SH-SY5Y (cell line): ENCODE results near the gene KLF17.

Experiments
- GATA2 ChIP-seq: IDR thresholded peaks from 2 replicates; pipeline ENCODE4 v1.6.1; 2011; ENCODE audit warnings: mild to moderate bottlenecking, low read depth, low read length
- GATA3 ChIP-seq: IDR thresholded peaks from 2 replicates; pipeline ENCODE4 v1.6.1; 2011; ENCODE audit warnings: low read depth, mild to moderate bottlenecking, low read length, moderate library complexity

KLF17 gene

GRCh38 chr1:44129616-44130500 lies 11.2 kb downstream of the KLF17 start:
- no peak for TF ChIP-seq GATA2
- TF ChIP-seq GATA3 = no peak

DNA sequence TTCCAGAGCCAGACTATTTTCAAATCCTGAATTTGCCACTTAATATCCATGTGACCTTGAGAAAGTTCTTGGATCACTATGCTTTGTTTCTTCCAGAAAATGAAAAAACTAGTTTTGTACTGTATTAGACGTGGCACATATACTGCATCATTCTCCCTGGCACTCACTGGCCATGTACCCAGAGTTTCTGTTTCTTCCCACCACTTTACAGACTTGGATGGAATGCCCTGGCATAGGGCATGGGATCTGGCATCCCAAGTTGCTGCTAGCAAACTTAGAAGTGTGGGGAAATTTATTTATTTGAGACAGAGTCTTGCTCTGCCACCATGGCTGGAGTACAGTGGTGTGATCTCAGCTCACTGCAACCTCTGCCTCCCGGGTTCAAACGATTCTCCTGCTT lies 12.8 kb downstream of the KLF17 start:
- TF ChIP-seq GATA3 (no peak), GATA2 (no peak)

DNA sequence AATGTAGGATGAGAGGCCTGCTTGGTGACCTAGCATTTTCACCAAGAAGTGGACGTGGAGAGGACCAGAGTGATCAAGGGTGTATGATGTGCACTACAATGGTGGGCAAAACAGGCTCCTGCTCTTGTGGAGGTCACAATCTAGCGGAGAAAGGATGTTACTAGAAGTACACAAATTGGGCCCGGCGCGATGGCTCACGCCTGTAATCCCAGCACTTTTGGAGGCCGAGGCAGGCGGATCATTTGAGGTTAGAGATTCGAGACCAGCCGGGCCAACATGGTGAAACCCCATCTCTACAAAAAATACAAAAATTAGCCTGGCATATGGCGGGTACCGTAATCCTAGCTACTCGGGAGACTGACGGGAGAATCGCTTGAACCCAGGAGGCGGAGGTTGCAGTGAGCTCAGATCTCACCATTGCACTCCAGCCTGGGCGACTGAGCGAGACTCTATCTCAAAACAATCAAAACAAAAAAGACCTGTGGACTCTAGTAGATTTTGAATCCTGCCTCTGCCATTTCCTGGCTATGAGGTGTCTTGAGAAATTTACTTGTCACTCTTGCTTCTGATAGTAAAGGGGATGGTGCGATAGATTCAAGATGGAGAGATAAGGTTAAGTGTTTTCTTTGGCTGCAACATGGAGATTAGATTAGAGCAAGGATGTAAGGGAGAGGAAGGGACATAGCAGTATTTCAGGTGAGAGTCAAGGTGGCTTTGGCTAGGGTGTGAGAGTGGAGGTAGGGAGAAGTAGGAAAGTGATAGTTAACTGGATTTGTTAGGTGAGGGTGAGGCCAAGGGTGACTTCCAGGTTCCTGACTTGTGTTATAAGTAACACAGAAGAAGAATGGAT lies 15.7 kb downstream of the KLF17 start:
- TF ChIP-seq GATA2 (no peak), GATA3 (no peak)

DNA sequence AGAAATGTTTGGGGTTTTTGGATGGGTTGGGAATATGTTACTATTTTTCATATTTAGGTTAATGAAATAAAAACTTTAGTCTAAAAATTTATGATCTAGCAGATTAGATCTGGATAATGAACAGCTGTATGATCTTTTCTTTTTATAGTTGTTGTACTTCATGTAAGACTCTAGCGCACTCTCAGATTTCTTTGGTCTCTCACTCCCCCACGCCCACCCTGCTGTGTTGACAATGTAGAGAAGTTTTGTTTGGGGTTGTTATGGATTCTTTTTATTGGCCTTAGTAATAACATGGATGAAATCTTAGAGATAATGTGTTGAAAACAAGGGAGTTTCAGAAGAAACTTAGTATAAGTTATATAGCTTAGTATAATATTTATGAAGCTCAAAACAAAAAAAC lies 17.3 kb downstream of the KLF17 start:
- TF ChIP-seq GATA3 (no peak), GATA2 (no peak)

DNA sequence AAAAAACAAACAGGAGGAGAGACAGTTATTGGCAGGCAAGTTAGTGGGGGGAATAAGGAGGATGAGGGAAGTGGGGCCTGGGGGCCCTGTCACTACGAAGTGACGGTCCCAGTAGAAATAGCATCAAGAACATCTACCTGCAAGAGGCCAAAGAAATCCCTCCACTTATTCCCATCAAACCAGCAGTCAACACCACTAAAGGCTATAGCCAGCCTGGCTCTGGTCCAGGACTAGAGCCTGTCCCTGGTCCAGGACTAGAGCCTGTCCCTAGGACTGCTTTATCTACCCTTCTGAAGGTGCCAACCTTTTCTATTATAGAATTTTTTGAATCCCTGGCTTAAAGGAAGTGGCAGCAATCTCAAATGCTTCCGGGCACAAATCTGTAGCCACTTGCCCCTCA lies 19.6 kb downstream of the KLF17 start:
- no peak for TF ChIP-seq GATA3
- TF ChIP-seq GATA2 = no peak

GRCh38 chr1:44141531-44141930 lies 22.9 kb downstream of the KLF17 start, which contains the start of gene KLF18:
KLF18 (minus strand) TSS chr1:44141631; CDS start chr1:44141631, 0 bp downstream.
- no peak for TF ChIP-seq GATA2
- TF ChIP-seq GATA3 = no peak

DNA sequence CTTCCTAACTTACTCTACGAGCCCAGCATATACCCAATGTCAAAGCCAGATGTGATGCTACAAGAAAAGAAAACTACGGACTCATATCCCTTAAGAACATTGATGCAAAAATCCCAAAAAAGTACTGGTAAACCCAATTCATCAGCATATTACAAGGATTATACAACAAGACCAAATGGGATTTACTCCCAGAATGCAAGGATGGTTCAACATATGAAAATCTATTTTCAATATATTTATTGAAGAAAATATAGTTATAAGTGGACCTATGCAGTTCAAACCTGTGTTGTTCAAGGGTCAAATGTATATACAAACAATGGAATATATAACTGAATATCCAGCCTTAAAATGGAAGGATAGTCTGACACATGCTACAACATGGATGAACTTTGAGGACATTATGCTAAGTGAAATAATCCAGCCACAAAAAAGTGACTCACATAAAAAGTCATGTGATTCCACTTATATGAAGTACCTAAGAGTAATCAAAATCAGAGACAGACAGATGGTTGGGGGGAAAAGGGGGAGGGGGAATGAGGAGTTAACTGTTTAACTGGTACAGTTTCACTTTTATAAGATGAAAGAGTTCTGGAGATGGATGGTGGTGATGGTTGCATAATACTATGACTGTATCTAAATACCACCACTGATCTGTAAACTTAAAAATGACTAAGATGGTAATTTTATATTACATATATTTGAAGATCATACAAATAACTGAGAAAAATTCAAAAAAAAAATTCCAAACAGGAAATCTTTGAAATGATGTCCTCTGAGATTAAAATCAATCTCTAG lies 26.5 kb downstream of the KLF17 start:
- TF ChIP-seq GATA3 = no peak
- no peak for TF ChIP-seq GATA2

- TF ChIP-seq GATA2 (no peak), GATA3 (no peak)
Observed at GRCh38 chr1:44146536-44147361, 28.1 kb downstream of the KLF17 start.

DNA sequence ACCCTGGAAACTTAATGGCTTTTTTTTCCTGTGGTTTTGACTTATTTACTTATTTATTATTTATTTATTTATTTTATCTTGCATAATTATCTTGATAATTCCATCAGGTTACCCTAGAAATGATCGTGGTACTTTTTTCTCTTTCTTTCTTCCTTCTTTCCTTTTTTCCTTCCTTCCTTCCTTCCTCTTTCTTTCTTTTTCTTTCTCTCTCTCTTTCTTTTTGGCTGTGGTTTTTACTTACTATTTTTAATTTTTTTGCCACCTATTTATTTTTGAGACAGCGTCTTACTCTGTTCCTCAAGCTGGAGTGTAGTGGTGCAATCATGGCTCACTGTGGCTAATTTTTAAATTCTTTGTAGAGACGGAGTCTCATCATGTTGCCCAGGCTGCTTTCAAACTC lies 29.0 kb downstream of the KLF17 start:
- TF ChIP-seq GATA2 (no peak), GATA3 (no peak)

GRCh38 chr1:44151332-44151731 lies 32.7 kb downstream of the KLF17 start:
- TF ChIP-seq GATA3 = no peak
- no peak for TF ChIP-seq GATA2

DNA sequence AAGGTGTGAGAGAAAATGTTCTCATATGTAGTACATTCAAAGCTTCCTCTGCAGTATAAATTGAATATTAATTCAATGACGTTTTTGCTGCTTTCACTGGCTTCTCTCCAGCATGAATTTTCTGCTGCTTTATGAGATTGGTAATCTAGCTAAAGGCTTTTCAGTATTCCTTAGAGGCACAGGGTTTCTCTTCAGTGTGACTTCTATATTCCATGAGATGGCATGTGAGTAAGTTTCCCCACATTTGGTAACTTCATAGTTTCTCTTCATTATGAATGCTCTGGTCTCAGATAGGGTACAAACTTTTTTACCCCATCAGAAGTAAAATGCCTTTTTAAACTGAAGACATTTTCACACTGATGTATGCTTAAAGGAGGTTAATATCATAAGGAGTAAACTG lies 33.2 kb downstream of the KLF17 start:
- TF ChIP-seq GATA3 (no peak), GATA2 (no peak)

- no peak for TF ChIP-seq GATA2
- no peak for TF ChIP-seq GATA3
Observed at GRCh38 chr1:44152692-44153091, 34.1 kb downstream of the KLF17 start.

DNA sequence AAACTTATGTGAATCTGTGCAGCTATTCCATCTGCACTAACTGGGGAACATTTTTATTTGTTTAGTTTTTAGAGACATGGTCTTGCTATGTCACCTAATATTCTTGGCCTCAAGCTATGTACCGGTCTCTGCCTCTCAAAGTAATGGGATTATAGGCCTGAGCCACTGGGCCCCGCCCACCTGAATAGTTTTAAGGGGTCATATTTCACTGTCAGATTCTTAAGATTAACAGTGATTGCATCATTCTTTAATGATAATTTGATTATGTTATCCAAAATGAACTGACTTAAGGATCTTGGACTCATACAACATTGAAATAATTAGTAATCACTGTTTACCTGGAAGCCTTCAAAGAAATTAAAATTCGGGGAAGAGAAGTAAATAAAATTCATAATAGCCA lies 35.4 kb downstream of the KLF17 start:
- no peak for TF ChIP-seq GATA2
- TF ChIP-seq GATA3 = no peak
